Fibroblast of the conjunctiva (primary cell): Measurements from ENCODE around the gene SLC7A10.

Experiments used
- DNase-seq: peaks from one replicate; pipeline ENCODE4 v3.0.0-alpha.2; 2010; ENCODE audit warnings: low read depth

Gene SLC7A10

DNA sequence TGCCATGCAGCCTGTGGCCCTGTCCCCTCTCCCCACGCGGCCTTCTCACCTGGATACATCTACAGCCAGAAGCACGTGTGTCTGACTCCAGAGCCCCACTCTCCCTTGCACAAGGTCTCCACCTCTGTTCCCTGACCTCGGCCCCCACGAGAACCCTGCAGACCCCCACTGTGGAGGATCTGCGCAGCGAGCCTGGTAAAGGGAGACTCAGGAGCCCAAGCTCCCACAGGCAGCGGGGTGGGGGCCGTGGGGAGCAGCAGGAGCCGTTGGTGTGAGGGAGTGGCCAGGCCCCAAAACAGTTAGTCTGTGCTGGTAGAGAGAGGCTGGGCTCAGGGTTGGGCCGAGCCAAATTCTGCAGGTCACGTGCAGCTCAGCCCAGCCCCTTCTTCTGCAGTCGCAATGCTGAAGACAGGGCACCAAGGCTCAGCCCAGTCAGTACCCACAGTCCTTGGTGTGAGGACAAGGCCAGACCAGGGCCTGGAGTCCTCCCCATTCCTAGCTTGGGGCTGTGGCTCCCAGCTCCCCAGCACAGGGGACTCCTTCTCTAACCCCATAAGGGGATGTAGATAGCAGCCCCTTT lies 28.7 kb upstream of the SLC7A10 start:
- no peak for DNase-seq

GRCh38 chr19:33252971-33253370 lies 27.3 kb upstream of the SLC7A10 start:
- no peak for DNase-seq

- no peak for DNase-seq
These were observed 26.8 kb upstream of the SLC7A10 start for GRCh38 chr19:33252418-33252962.

GRCh38 chr19:33251526-33252090 lies 26.0 kb upstream of the SLC7A10 start:
- DNase-seq = no peak

DNA sequence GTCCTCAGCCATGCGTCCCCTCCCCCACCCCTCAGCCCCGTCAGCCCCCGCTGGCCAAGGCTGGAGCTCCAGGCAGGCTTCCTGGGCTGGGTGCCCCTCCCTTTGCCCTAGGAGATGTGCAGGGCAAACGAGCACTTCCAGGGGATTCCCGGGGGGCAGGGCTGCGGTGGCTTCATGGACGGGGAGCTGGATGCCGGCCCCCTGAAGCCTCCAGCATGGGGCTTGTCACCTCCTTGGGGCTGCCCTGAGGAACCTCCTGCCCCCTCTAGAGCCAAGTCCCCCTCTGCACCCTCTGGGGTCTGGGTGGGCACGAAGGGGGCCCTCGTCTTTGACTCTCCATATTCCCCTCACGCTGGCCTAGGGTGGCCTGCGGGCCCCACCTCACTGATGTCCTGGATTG lies 25.4 kb upstream of the SLC7A10 start:
- DNase-seq = no peak

DNA sequence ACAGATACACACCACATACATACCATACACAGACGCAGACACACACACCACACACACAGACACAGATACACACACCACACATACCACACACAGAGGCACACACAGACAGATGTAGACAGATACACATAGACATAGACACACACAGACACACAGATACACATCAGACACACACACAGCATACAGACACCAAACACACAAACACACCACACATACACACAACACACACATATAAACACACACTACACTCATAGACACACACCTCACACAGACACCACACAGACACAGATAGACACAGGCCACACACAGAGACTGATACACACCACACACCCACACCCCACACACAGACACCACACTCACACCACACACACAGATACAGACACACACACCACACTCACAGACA lies 24.9 kb upstream of the SLC7A10 start:
- no peak for DNase-seq

DNA sequence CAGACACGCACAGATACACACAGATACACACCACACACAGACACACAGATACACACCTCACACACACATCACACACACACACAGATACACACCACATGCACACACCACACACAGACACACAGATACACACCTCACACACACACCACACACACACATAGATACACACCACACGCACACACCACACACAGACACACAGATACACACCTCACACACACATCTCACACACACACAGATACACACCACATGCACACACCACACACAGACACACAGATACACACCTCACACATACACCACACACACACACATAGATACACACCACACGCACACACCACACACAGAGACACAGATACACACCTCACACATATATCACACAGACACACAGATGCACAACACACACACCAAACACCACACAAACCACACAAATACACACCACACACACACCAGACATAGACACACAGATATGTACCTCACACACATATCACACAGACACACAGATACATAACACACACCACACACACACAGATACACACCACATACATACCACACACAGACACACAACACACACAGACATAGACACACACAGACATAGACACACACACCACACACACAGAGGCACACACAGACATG lies 24.2 kb upstream of the SLC7A10 start:
- no peak for DNase-seq

- DNase-seq = no peak
These were observed 23.4 kb upstream of the SLC7A10 start for GRCh38 chr19:33248954-33249613.

DNA sequence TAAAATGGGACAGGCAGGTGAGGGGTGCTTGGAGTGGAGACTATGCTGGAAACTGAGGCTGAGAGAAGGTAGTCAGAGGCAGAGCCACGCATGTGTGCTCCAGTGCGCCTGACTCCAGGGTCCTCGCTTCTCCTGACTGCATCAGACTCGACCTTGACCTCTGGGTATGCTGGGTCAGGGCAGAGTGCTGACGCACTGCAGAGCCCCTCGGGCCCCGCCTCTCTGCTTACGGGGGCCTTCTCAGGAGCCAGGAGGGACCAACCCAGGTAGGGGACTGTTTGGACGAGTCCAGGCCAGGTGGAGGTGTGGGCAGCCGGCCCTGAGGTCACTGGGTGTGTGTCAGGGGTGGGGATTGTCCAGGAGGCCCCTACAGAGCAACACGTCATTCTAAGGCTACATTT lies 22.9 kb upstream of the SLC7A10 start:
- DNase-seq = no peak

DNA sequence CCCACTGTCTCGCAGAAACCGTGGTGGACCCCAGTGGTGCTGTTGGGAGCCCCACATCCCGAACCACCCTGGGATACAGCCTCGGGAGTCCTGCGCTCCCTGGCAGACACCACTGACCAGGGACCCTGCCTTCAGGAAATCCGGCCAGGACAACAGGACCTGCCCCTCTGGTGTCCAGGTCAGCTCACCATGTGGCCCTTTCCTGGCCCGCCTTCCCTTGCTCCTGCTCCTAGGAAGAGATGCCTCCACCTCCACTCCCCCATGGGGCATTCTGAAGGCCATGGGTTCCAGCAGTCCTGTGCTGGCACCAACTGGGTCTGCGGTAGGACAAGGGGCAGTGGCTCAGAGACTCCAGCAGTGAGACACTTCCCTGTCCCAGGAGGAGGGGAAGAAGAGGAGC lies 22.5 kb upstream of the SLC7A10 start:
- DNase-seq = no peak

DNA sequence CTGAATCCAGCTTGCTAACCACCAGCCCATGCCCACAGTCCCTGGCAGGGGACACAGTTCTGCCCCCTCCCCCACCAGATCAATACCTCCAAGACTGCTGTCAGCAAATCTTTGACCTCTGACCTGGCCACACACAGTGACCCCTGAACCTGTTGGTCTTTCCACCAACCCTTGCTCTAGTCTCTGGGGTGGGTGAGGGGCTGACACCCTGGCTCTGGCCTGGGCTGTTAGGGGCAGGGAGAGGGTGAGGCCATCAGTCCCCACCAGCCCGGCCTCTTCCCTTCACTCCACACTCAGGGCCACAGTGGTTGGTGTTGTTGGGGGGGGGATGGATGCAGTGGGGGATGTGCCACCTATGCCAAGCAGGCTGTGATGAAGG lies 21.8 kb upstream of the SLC7A10 start:
- DNase-seq = no peak

DNA sequence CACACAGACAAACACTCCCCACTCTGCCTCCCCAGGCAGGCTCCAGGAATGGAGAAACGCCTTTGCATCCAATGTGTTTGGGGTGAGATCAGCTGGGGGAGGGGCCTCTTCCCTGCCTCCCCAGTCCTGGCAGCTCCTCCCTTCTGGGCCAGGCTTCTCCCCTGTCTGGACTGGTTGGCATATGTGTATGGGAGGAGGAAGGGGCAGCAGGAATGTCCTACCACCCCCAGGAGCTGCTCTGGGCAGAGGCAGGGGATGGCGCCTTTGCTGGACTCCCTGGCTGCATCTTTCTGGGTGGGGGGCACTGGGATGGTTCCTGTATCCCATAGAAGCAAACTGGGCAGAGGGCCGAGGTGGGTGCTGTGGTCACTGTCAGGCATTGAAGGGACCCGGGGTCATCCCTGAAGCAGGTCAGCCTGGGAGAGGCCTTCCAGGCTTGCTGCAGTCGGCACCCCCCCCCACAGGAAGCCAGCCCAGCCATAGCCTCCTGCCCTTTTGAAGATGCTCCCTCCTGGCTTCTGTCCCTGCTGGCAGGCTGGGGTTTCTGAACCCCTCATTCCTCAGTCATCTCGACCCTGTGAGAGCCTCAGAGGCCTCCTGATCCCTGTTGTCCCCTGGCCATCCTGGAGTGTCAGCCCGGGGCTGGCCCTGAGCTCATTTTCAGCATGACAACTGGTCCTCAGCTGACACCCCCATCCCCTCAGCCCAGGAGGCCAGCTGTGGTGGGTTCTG lies 21.2 kb upstream of the SLC7A10 start:
- DNase-seq = no peak

DNA sequence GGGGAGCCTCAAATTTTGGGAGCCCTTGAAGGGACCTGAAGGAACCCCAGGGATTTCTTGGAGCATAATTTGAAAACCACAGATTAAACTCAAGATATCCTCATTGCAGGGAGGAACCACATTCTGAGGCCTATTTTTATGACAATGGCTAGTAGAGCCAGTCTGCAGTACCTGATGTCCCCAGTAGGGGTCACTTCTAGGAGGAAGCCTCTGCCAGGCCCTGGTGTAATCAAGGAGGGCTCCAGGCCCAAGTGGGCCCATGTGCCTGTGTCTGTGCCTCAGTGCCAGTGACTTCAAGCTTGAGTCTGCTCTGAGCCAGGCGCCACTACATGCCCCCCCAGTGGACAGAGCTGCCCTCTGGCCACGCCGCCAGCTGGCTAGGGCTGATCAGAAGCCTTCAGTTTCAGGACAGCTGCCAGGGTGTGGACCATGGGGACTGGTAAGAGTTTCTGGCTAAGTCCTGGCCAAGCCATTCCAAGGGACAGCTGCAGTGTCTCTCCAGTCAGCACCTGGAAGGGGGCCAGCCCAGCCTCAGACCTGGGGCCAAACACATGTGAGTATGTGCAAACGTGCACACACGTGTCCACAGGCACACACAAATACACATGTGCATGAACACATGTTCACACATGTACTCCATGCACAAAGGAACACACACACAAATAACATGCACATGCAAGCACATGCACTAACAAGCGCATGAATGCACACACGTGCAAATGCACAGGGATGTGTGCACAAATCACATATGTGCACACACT lies 20.5 kb upstream of the SLC7A10 start:
- no peak for DNase-seq

DNA sequence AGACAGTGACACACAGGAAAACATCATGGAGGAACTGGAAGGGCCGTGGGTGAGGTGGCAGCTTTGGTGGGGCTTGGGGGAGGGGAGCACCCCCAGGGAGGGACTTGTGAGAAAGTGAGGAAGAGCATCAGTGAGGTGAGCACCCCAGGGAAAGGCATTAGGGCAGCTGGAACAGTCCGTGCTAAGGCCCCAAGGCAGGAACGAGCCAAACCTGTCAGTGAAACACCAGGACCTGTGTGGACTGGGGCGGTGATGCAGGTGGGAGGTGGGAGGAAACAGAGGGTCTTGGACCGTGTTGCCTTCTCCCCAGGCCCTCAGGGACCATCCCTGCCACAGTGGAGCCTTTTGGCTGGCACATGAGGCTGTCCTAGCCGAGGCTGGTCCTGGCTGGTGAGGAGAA lies 17.3 kb upstream of the SLC7A10 start:
- DNase-seq = no peak

DNA sequence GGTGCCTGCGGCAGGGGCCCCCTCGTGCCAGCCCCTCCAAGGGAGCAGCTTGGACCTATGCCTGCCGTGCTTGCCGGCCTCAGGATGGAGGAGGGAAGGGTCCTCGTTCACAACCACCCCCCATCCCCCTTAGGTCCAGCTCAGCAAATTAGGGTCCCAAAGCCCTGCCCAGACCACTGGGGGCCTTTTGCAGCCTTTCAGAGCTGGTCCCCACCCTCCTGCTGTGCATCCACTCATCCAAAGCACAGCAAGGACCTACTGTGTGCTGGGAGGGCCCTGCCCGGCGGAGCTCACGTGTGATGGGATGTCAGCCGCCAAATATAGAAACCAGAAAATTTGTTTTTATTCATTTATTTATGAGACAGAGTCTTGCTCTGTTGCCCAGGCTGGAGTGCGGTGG lies 16.5 kb upstream of the SLC7A10 start:
- DNase-seq = no peak

GRCh38 chr19:33241530-33242101 lies 16.0 kb upstream of the SLC7A10 start:
- no peak for DNase-seq

DNA sequence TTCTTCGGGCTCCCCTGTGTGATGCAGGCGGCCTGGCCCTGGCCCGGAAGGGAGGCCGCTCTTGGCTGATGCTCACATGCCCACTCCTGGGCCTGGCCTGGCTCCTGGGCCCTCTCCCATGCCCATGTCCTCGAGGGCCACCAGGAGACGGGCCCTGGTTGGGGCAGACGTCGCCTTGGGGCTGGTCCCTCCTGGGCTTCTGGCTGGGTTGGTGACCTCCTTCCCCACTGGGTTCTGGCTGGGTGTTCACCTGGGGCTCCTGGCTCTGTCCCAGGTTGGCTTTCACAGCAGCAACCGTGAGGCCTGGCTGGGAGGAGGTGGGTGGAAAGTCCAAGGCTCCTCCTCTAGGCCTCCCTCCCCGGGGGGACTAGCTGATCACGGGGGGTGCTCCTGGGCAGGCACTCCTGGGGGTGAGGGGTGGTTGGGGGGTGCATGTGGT lies 15.5 kb upstream of the SLC7A10 start:
- DNase-seq = no peak

DNA sequence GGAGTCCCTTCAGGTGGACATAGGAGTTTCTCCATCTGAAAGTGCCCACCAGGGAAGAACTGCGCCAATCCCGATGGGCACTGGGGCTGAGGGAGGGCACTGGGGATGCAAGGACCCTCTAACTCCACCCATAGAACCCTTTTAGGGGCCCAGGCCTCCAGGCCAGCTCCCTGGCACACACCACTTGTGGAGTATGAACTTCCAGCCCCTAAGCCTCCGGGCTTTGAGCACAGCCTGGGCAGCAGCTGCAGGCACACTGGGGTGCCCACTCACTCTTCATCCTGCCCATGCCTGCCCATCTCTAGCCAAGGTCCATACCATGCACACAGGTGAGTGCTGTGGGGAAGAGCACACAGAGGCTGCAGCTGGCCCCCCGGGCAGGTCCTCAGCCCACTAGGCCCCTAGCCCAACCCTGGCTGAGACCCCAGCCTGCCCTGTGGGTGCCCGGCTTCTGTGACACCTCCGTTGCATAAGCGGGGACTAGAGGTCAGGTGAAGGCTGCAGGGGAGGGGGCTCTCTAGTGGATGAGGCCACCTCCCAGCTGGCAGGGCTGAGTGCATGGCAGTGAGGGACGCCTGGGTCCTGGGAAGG lies 14.6 kb upstream of the SLC7A10 start:
- no peak for DNase-seq

GRCh38 chr19:33239223-33239975 lies 13.7 kb upstream of the SLC7A10 start:
- no peak for DNase-seq

DNA sequence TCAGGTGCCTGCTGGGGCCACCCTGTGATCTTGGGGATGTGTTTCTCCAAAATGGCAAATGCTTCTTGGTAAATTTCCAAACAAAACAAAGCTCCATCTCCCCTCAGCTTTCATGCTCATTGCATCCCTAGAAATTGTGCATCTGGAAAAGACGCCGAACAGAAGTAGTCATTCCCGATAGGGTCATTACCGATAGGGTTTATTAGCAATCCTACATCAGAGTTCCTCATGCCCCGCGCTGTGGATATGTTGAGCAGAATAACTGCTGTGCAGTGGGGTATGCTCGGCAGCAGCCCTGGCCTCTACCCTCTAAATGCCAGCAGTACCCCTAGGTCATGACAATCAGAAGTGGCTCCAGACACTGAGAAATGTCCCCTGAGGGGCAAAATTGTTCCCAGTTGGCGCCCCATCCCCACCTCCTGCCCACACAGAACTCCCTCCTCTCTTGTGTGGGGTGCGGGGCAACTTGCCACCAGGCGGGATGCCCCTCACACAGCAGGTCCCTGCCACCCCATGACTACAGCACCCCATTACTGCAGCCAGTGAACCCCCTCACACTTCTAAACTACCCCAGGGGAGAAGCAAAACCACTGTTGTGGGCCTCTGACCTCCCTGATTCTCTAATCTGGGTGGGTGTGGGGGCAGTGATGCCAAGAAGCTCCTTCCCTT lies 13.0 kb upstream of the SLC7A10 start:
- DNase-seq = no peak
